C4-2B (cell line): ENCODE data around the gene TUBAL3.

ENCODE experiments used
- H3K27ac ChIP-seq: fragments of 450-650 bp; 2 replicates; pipeline ENCODE4 v1.5.1; 2017
- ZFX ChIP-seq: fragments of 450-650 bp; IDR thresholded peaks from 2 replicates; pipeline ENCODE4 v1.6.1; 2017
- TF ChIP-seq, protein P1 (sequence below): fragments of 450-650 bp; conservative IDR thresholded peaks from 2 replicates; pipeline ENCODE4 v1.5.1; 2017; ENCODE audit warnings: mild to moderate bottlenecking

The TUBAL3 gene

DNA sequence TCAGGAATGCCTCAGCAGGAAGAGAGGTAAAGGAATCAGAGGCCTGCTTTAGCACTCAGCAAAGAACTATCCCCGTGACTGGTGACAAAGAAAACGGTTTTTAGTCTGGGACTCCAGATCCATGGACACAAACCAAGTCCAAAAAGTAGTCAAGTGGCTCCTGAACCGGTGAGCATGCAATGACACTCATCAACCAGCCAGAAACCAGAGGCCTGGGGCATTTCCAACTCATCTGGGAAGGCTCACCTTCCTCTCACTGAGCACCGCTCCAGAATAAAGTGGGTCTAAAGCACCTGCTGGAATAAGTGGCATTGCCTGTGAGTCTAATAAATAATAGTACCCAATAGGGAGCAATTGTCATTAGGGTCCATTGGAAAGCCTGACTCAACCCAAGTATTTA lies 57.7 kb downstream of the TUBAL3 start:
- no peak overlapping the region for H3K27ac ChIP-seq
- TF ChIP-seq, protein P1, sequence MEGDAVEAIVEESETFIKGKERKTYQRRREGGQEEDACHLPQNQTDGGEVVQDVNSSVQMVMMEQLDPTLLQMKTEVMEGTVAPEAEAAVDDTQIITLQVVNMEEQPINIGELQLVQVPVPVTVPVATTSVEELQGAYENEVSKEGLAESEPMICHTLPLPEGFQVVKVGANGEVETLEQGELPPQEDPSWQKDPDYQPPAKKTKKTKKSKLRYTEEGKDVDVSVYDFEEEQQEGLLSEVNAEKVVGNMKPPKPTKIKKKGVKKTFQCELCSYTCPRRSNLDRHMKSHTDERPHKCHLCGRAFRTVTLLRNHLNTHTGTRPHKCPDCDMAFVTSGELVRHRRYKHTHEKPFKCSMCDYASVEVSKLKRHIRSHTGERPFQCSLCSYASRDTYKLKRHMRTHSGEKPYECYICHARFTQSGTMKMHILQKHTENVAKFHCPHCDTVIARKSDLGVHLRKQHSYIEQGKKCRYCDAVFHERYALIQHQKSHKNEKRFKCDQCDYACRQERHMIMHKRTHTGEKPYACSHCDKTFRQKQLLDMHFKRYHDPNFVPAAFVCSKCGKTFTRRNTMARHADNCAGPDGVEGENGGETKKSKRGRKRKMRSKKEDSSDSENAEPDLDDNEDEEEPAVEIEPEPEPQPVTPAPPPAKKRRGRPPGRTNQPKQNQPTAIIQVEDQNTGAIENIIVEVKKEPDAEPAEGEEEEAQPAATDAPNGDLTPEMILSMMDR = no peak
- no peak for TF ChIP-seq ZFX

DNA sequence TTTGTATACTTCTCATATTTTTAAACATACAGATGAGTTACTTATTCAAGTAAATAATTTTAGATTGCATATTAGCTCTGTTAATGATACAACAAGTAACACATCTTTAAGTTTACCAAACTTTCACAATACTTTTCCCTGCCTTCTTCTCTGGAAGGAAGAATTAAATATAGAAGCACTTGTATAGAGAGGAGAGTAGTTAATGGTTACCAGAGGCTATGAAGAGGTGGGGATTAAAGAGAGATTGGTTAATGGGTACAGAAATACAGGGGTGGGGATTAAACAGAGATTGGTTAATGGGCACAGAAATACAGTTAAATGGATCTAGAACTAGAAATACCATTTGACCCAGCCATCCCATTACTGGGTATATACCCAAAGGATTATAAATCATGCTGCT lies 59.9 kb downstream of the TUBAL3 start:
- no peak overlapping the region for H3K27ac ChIP-seq

DNA sequence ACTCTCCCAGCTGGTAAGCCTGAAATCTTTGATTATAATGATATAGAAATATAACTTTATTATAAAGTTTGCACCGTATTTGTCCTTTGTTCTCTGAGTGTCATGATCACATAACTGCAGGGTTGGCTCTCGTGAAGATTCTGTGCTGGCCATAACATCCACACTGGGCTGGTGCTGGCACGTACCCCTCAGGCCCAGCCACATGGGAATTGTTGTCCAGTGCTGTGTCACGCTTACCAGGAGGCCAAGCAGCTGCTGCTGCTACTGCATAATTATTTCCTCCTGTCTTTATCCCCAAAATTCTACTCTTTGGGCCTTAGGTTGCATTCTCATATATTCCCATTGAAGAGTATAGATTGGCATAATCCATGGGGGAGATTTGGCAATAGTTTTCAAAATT lies 60.6 kb downstream of the TUBAL3 start:
- TF ChIP-seq, protein P1 = no peak
- no peak for TF ChIP-seq ZFX
- H3K27ac ChIP-seq = no peak overlapping the region

More for the DNA sequence above, 59.9 kb downstream of the TUBAL3 start:
- TF ChIP-seq ZFX = no peak
- TF ChIP-seq, protein P1 = no peak

DNA sequence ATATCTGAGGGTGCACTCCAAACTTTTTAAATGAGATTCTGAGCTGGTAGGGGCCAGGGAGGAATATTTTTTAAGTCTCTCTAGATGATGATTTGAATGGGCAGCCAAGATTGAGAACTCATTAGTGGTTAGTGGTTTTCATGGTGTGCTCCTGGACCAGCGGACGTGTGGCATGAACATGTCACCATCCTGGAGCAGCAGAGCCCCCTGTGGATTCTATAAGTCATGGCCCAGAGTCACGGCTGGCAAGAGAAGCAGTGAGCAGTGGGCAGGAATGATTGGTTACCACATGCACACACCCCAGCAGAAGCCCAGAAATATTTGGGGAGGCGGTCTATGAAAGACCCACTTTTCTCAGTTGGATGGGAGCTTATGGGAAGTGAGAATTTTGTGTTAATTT lies 61.1 kb downstream of the TUBAL3 start:
- H3K27ac ChIP-seq = no peak overlapping the region
- TF ChIP-seq ZFX = no peak
- TF ChIP-seq, protein P1 = 0 out of 2 replicates have a peak, but pooled peaks have one; percentile 18
